Nucleus accumbens (tissue), 56 donors: ENCODE data around the gene PMS1.

Experiments used
- DNase-seq, 56 donors: peaks; one replicate each; lab custom pipeline; 2025; lab: John Stamatoyannopoulos, UW

Gene PMS1

GRCh38 chr2:189916651-189917050 is 132.4 kb downstream of the PMS1 start:
- no peak for DNase-seq
